DND-41 (cell line): ENCODE measurements around the gene ANKRD53.

Experiments used
- ATAC-seq: fragments of 200-7000 bp; cut with Tn5 transposase; 3 replicates; pipeline ENCODE4 v1.9.1; 2021; ENCODE audit warnings: low read depth; ENCODE audit not compliant: insufficient read depth
- DNase-seq: peaks from one replicate; pipeline ENCODE4 v3.0.0-alpha.2; 2020
- H2AFZ ChIP-seq: 2 replicates; pipeline ENCODE4 v1.6.0; 2012; ENCODE audit warnings: low read depth, low read length
- H3K27ac ChIP-seq: 2 replicates; pipeline ENCODE4 v1.5.1; 2012; ENCODE audit warnings: low read length, inconsistent platforms
- H3K27me3 ChIP-seq: fragments of 200-600 bp; sonication (generic); 2 replicates; pipeline ENCODE4 v1.6.0; 2012; ENCODE audit warnings: low read length, mild to moderate bottlenecking, inconsistent platforms; ENCODE audit not compliant: insufficient read depth, poor library complexity
- H3K36me3 ChIP-seq: 2 replicates; pipeline ENCODE4 v1.5.1; 2012; ENCODE audit warnings: low read length, inconsistent platforms; ENCODE audit not compliant: insufficient read depth
- H3K4me1 ChIP-seq: 2 replicates; pipeline ENCODE4 v1.5.1; 2012; ENCODE audit warnings: mild to moderate bottlenecking, low read length; ENCODE audit not compliant: insufficient read depth
- H3K4me2 ChIP-seq: 2 replicates; pipeline ENCODE4 v1.6.0; 2012; ENCODE audit warnings: mild to moderate bottlenecking, moderate library complexity, low read length, inconsistent platforms; ENCODE audit not compliant: insufficient read depth
- H3K4me3 ChIP-seq, 2 experiments: fragments of 200-600 bp in 1 of 2; shearing (Covaris generic) in 1 of 2; 2 replicates each; pipeline ENCODE4 v1.5.1; 2012 to 2016; ENCODE audit warnings: inconsistent platforms in 2 of 2, low read length in 2 of 2, mild to moderate bottlenecking in 2 of 2, low read depth in 1 of 2, moderate library complexity in 1 of 2
- H3K79me2 ChIP-seq: 2 replicates; pipeline ENCODE4 v1.6.0; 2012; ENCODE audit warnings: low read length, inconsistent platforms; ENCODE audit not compliant: insufficient read depth
- H3K9ac ChIP-seq: 2 replicates; pipeline ENCODE4 v1.6.0; 2012; ENCODE audit warnings: low read depth, mild to moderate bottlenecking, inconsistent platforms, low read length, moderate library complexity
- H3K9me3 ChIP-seq: 2 replicates; pipeline ENCODE4 v1.5.1; 2012; ENCODE audit warnings: low read length, moderate library complexity, mild to moderate bottlenecking, inconsistent platforms; ENCODE audit not compliant: insufficient read depth, severe bottlenecking
- H4K20me1 ChIP-seq: 2 replicates; pipeline ENCODE4 v1.6.0; 2012; ENCODE audit warnings: low read length; ENCODE audit not compliant: insufficient read depth
- EZH2 ChIP-seq: IDR thresholded peaks from 3 replicates; pipeline ENCODE4 v1.6.1; 2012; ENCODE audit warnings: borderline replicate concordance, low read depth, mild to moderate bottlenecking, moderate library complexity, low read length, inconsistent platforms; ENCODE audit not compliant: severe bottlenecking
- TF ChIP-seq, protein P1 (sequence below): IDR thresholded peaks from 2 replicates; pipeline ENCODE4 v1.5.1; 2012; ENCODE audit warnings: borderline replicate concordance, low read length, moderate library complexity, mild to moderate bottlenecking; ENCODE audit not compliant: poor library complexity, severe bottlenecking; ENCODE audit errors: extremely low read depth

ANKRD53 gene

DNA sequence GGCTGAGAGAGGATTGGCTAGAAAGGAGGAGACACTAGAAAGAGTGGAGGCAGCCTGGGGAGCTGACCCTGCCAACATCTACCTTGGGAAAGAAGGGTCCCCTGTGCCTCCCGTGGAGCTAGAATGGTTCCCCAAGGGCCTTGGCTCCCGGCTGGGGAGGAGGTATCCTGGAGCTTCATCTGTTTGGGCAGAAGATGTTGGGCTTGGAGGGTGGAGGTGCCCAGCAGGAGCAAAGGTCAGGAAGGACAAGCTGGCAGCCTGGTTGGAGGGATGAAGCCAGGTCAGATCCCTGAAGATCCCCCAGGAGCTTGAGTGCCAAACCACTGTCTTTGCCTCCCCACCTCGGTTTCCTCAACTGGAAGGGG lies 39.9 kb upstream of the ANKRD53 start:
- ATAC-seq (no peak), DNase-seq (no peak)
- no peak overlapping the region for H3K27ac ChIP-seq
- H3K4me1 ChIP-seq: no peaks in the 10 kb centered on the region
- no peak for TF ChIP-seq EZH2
- TF ChIP-seq, protein P1, sequence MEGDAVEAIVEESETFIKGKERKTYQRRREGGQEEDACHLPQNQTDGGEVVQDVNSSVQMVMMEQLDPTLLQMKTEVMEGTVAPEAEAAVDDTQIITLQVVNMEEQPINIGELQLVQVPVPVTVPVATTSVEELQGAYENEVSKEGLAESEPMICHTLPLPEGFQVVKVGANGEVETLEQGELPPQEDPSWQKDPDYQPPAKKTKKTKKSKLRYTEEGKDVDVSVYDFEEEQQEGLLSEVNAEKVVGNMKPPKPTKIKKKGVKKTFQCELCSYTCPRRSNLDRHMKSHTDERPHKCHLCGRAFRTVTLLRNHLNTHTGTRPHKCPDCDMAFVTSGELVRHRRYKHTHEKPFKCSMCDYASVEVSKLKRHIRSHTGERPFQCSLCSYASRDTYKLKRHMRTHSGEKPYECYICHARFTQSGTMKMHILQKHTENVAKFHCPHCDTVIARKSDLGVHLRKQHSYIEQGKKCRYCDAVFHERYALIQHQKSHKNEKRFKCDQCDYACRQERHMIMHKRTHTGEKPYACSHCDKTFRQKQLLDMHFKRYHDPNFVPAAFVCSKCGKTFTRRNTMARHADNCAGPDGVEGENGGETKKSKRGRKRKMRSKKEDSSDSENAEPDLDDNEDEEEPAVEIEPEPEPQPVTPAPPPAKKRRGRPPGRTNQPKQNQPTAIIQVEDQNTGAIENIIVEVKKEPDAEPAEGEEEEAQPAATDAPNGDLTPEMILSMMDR: no peak
- no peak overlapping the region for H2AFZ ChIP-seq
- no peak overlapping the region for H3K4me2 ChIP-seq
- no peak overlapping the region for H3K4me3 ChIP-seq
- H3K9ac ChIP-seq: no peak overlapping the region
- no peaks in the 10 kb centered on the region for H3K9me3 ChIP-seq
- H3K27me3 ChIP-seq: no peaks in the 10 kb centered on the region
- no peaks in the 10 kb centered on the region for H3K36me3 ChIP-seq
- H3K79me2 ChIP-seq: no peaks in the 10 kb centered on the region
- H4K20me1 ChIP-seq: 0 out of 2 replicates have a peak, but pooled peaks cover 3% of the 10 kb centered on the region

DNA sequence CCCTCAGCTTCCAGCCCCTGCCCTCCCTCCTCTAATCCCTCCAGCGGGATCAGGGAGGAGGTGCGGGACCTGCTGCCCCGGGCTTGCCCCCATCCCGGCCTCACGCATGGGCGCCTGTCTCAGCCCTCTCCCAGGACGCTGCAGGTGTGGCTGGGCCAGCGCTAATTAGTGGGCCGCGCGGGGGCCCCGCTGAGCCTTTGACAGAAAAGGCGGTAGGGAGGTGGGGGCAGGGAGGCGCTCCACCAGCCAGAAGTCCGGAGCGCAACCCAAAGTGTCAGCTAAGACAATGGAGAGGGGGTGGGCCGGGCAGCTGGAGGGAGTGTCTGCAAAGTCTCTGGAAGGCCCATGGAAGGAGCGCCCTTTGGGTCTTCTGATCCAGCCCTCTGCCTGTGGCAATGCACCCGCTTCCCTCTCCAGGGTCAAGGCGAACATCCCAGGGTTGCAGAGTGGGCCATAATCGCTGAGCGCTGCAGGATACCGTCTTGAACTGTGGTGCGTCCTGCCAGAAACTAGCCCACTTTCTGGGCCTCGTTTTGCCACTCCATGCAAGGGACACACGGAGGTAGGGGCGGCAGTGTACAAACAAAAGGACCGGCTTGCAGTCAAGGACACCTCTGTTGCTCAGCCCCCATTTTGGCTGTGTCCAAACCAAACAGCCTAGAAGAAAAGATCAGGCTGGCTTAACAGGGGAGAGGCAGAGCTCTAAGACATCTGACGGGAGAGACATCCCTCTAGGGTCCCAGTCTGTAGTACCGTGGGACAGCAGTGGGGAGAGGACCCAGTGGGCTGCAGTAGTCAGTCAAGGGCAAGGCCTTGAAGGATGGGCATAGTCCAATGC lies 39.2 kb upstream of the ANKRD53 start:
- no peak overlapping the region for H3K27ac ChIP-seq
- H3K79me2 ChIP-seq: no peaks in the 10 kb centered on the region
- no peaks in the 10 kb centered on the region for H3K27me3 ChIP-seq

DNA sequence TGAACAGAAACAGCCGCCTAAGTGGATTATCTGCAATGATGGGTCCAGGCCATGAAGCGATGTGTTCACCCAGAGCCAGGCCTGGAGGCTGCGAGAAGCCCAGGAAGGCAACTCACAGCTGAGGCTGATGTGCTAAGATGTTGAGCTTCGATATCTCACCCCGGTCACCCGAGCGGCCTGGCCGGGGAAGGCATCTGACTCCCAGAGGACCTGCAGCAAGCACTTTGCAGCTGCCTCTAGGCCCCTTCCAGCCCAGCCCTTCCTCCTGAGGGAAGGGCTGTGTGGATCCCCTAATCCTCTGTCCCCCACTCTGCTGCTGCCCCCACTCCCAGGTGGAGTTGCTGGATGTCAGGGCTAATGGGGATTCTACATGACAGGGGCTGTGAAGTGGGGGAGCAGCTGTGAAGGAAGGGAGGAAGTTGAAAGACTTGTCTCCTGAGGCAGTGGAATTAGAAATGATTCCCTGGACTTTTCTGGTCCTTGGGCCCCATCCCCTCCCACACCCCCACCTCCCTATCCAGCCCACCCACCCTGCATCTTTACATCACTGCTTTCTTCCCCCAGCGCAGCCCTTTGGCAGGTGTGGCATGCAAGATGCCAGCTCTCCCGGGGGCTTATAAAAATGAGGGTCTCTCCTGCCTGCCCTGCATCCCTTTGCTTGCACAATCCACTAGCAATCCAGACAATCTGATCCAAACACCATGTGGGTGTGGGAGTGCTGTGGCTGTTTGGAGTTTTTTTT lies 38.4 kb upstream of the ANKRD53 start:
- ATAC-seq (no peak), DNase-seq (no peak)
- no peak overlapping the region for H3K4me3 ChIP-seq
- no peak overlapping the region for H3K4me2 ChIP-seq
- H4K20me1 ChIP-seq: 0 out of 2 replicates have a peak, but pooled peaks cover 3% of the 10 kb centered on the region
- no peaks in the 10 kb centered on the region for H3K79me2 ChIP-seq
- H3K36me3 ChIP-seq: no peaks in the 10 kb centered on the region
- no peak overlapping the region for H2AFZ ChIP-seq
- TF ChIP-seq, protein P1: no peak
- no peak for TF ChIP-seq EZH2
- no peaks in the 10 kb centered on the region for H3K9me3 ChIP-seq
- H3K27me3 ChIP-seq: no peaks in the 10 kb centered on the region
- no peaks in the 10 kb centered on the region for H3K4me1 ChIP-seq
- no peak overlapping the region for H3K27ac ChIP-seq
- no peak overlapping the region for H3K9ac ChIP-seq

More for the DNA sequence above, 39.2 kb upstream of the ANKRD53 start:
- no peaks in the 10 kb centered on the region for H3K36me3 ChIP-seq
- 0 out of 2 replicates have a peak, but pooled peaks cover 3% of the 10 kb centered on the region for H4K20me1 ChIP-seq
- H3K4me1 ChIP-seq: no peaks in the 10 kb centered on the region
- no peak overlapping the region for H3K4me2 ChIP-seq
- H3K9me3 ChIP-seq: no peaks in the 10 kb centered on the region
- H2AFZ ChIP-seq: no peak overlapping the region
- DNase-seq (no peak), ATAC-seq (no peak)
- no peak overlapping the region for H3K4me3 ChIP-seq
- TF ChIP-seq, protein P1: no peak
- no peak for TF ChIP-seq EZH2
- no peak overlapping the region for H3K9ac ChIP-seq
